IMR-90 (cell line): ENCODE measurements around the gene STARD3. TPM values are rescaled to one million over a fixed set of nuclear protein-coding genes. Genes with fewer than 3 reads are reported as not detected.

Experiments used
- ATAC-seq: fragments of 200-7000 bp; cut with Tn5 transposase; 2 replicates; pipeline ENCODE4 v1.9.1; 2020; ENCODE audit warnings: low read depth, mild to moderate bottlenecking, moderate library complexity
- BruUV-seq: library from RNA; stranded (reverse); fragments of 400-500 nt; replicated peaks from 2 replicates; lab custom pipeline; 2021; lab: Mats Ljungman, UMichigan
- CTCF ChIA-PET: fragments of 300-600 bp; formaldehyde crosslinking; extraction: SDS; loops from one replicate; lab custom pipeline; 2021; ENCODE audit warnings: antibody characterized with exemption; lab: Yijun Ruan, JAX
- POLR2A ChIA-PET: fragments of 300-600 bp; sonication (Branson Sonifier 250); formaldehyde crosslinking; loops from one replicate; lab custom pipeline; 2022; ENCODE audit warnings: antibody characterized with exemption; ENCODE audit not compliant: unreplicated experiment; lab: Charles Lee
- DNase-seq: peaks from one replicate; pipeline ENCODE4 v3.0.0; 2013
- H2AFZ ChIP-seq: replicated peaks from 2 replicates; pipeline ENCODE3; 2013; ENCODE audit warnings: low read length, mild to moderate bottlenecking; ENCODE audit not compliant: poor library complexity
- H2AK5ac ChIP-seq: 2 replicates; pipeline ENCODE4 v1.6.1; 2013; ENCODE audit warnings: low read depth, low read length, inconsistent platforms
- H2AK9ac ChIP-seq: replicated peaks from 2 replicates; pipeline ENCODE3; 2013; ENCODE audit warnings: mild to moderate bottlenecking, low read depth, low read length, moderate library complexity; ENCODE audit not compliant: poor library complexity
- H2BK120ac ChIP-seq: 2 replicates; pipeline ENCODE4 v1.6.1; 2013; ENCODE audit warnings: low read depth, low read length, inconsistent platforms
- H2BK15ac ChIP-seq: 3 replicates; pipeline ENCODE4 v1.6.1; 2013; ENCODE audit warnings: low read depth, low read length, inconsistent platforms
- H2BK20ac ChIP-seq: 2 replicates; pipeline ENCODE4 v1.6.1; 2013; ENCODE audit warnings: low read depth, mild to moderate bottlenecking, inconsistent platforms, low read length, moderate library complexity
- H2BK5ac ChIP-seq: 2 replicates; pipeline ENCODE4 v1.6.1; 2013; ENCODE audit warnings: mild to moderate bottlenecking, low read depth, low read length, inconsistent platforms; ENCODE audit not compliant: poor library complexity, severe bottlenecking
- H3K14ac ChIP-seq: replicated peaks from 2 replicates; pipeline ENCODE4 v1.6.1; 2013; ENCODE audit warnings: low read depth, low read length, inconsistent platforms
- H3K18ac ChIP-seq: 2 replicates; pipeline ENCODE4 v1.6.1; 2013; ENCODE audit warnings: low read depth, low read length, control low read depth
- H3K23ac ChIP-seq: 2 replicates; pipeline ENCODE4 v1.6.1; 2013; ENCODE audit warnings: low read depth, low read length, inconsistent platforms
- H3K27ac ChIP-seq: 2 replicates; pipeline ENCODE4 v1.5.1; 2013; ENCODE audit warnings: mild to moderate bottlenecking, control low read depth, low read length; ENCODE audit not compliant: insufficient read depth
- H3K27me3 ChIP-seq: 2 replicates; pipeline ENCODE4 v1.6.1; 2013; ENCODE audit warnings: low read length; ENCODE audit not compliant: control insufficient read depth, insufficient read depth
- H3K36me3 ChIP-seq: 2 replicates; pipeline ENCODE4 v1.6.1; 2013; ENCODE audit warnings: low read length, mixed read lengths; ENCODE audit not compliant: control insufficient read depth, insufficient read depth
- H3K4ac ChIP-seq: 2 replicates; pipeline ENCODE4 v1.6.1; 2013; ENCODE audit warnings: low read depth, low read length, inconsistent platforms
- H3K4me1 ChIP-seq: 2 replicates; pipeline ENCODE4 v1.6.1; 2013; ENCODE audit warnings: low read length, mixed read lengths; ENCODE audit not compliant: control insufficient read depth, insufficient read depth
- H3K4me2 ChIP-seq: 2 replicates; pipeline ENCODE4 v1.6.1; 2013; ENCODE audit warnings: low read depth, mild to moderate bottlenecking, control low read depth, low read length, moderate library complexity
- H3K4me3 ChIP-seq: 2 replicates; pipeline ENCODE4 v1.5.1; 2013; ENCODE audit warnings: low read depth, mild to moderate bottlenecking, control low read depth, low read length, moderate library complexity; ENCODE audit not compliant: insufficient read depth
- H3K56ac ChIP-seq: 2 replicates; pipeline ENCODE4 v1.6.1; 2013; ENCODE audit warnings: low read length, inconsistent platforms; ENCODE audit not compliant: insufficient read depth; ENCODE audit errors: extremely low read depth
- H3K79me1 ChIP-seq, 2 experiments: 2 replicates each; pipeline ENCODE4 v1.6.1; 2013; ENCODE audit warnings: low read length in 2 of 2, inconsistent platforms in 1 of 2, low read depth in 1 of 2
- H3K9ac ChIP-seq: 2 replicates; pipeline ENCODE4 v1.6.1; 2013; ENCODE audit warnings: low read depth, low read length, control low read depth
- H3K9me1 ChIP-seq: 2 replicates; pipeline ENCODE4 v1.6.1; 2013; ENCODE audit warnings: low read length, inconsistent platforms; ENCODE audit not compliant: insufficient read depth
- H3K9me3 ChIP-seq: 2 replicates; pipeline ENCODE4 v1.6.1; 2013; ENCODE audit warnings: low read length; ENCODE audit not compliant: control insufficient read depth, insufficient read depth
- H4K20me1 ChIP-seq: 2 replicates; pipeline ENCODE4 v1.6.1; 2013; ENCODE audit warnings: low read length, inconsistent platforms; ENCODE audit not compliant: insufficient read depth
- H4K5ac ChIP-seq: 2 replicates; pipeline ENCODE4 v1.6.1; 2013; ENCODE audit warnings: mild to moderate bottlenecking, low read depth, low read length, control low read depth
- H4K8ac ChIP-seq, 2 experiments: 2 replicates each; pipeline ENCODE4 v1.6.1; 2013; ENCODE audit warnings: low read depth in 2 of 2, low read length in 2 of 2, control low read depth in 1 of 2, inconsistent platforms in 1 of 2
- H4K91ac ChIP-seq: 2 replicates; pipeline ENCODE4 v1.6.1; 2013; ENCODE audit warnings: low read depth, low read length, inconsistent platforms; ENCODE audit not compliant: insufficient read depth
- FOS ChIP-seq: fragments of 150-350 bp; IDR thresholded peaks from 2 replicates; pipeline ENCODE4 v1.6.1; 2016; ENCODE audit warnings: low read depth, low read length
- RCOR1 ChIP-seq: IDR thresholded peaks from 2 replicates; pipeline ENCODE4 v1.6.1; 2012; ENCODE audit warnings: mild to moderate bottlenecking, low read length, improper control_type of control experiment; ENCODE audit not compliant: insufficient replicate concordance
- RFX5 ChIP-seq: IDR thresholded peaks from 2 replicates; pipeline ENCODE4 v1.8.0; 2012; ENCODE audit warnings: low read depth, mild to moderate bottlenecking, low read length, moderate library complexity
- WGBS, 2 experiments: methylation state at CpG; one replicate each; pipeline versions ENCODE4 v1.1.5 to v1.1.7; 2013; ENCODE audit warnings: missing lambda C conversion rate in 2 of 2; ENCODE audit not compliant: insufficient read length in 1 of 2; ENCODE audit errors: extremely low coverage in 2 of 2; 5-methylcytosine and 5-hydroxymethylcytosine counted together
- dilution Hi-C: fragments of 300-500 bp; cut with HindIII; formaldehyde crosslinking; loops from one replicate; pipeline ENCODE4 v1.14.3; 2018; ENCODE audit warnings: low sequenced_read_pairs; ENCODE audit not compliant: unreplicated experiment
- in situ Hi-C: fragments of 300-500 bp; cut with MboI; formaldehyde crosslinking; loops from 3 replicates; pipeline ENCODE4 v1.14.3; 2019; ENCODE audit warnings: low sequenced_read_pairs, inconsistent platforms, mixed read lengths
- intact Hi-C: fragments of 100-400 bp; cut with micrococcal nuclease; formaldehyde crosslinking; loops from 2 replicates; pipeline ENCODE4 v1.10.0; 2022
- polyA plus RNA-seq, 3 experiments: library from polyadenylated mRNA; depleted of rRNA; stranded (reverse); fragments of >200 nt; gene quantifications; 2 replicates each; pipeline ENCODE4 v1.2.3, GENCODE V29; 2012; ENCODE audit warnings: low replicate concordance in 1 of 3
- total RNA-seq: library from RNA; depleted of rRNA; stranded (reverse); fragments of >200 nt; gene quantifications from 2 replicates; pipeline ENCODE4 v1.2.3, GENCODE V29; 2012

STARD3 gene
- total and polyA plus RNA-seq, 2 of the 4 experiments (the other 2 are of a cell fraction): 8.1 to 50.4 TPM

- Histone ChIP-seq H3K4me2 (no peak overlapping the region), H3K56ac (no peak overlapping the region), H3K14ac (no peak overlapping the region), H2AK5ac (no peak overlapping the region), H4K20me1 (peaks cover 11% of the 10 kb centered on the region), H2BK20ac (no peak overlapping the region), H3K4me3 (no peak overlapping the region), H4K5ac (no peak overlapping the region), H3K23ac (no peak overlapping the region), H3K4me1 (peaks cover 2% of the 10 kb centered on the region; the same call in 1 of the 2 replicates), H3K79me1 (peaks cover 4 to 11% of the 10 kb centered on the region in 2 experiments; a peak in 3 of 4 replicates), H3K4ac (no peak overlapping the region), H3K9me3 (no peaks in the 10 kb centered on the region), H2AFZ (no peak overlapping the region), H3K27me3 (no peaks in the 10 kb centered on the region), H4K8ac (no peak overlapping the region), H3K36me3 (peaks cover 40% of the 10 kb centered on the region), H3K9ac (no peak overlapping the region), H3K9me1 (no peaks in the 10 kb centered on the region), H4K91ac (no peak overlapping the region), H2BK120ac (no peak overlapping the region), H2BK15ac (no peak overlapping the region), H3K27ac (no peak overlapping the region), H2BK5ac (no peak overlapping the region), H3K18ac (no peak overlapping the region), H2AK9ac (no peak overlapping the region)
- intact Hi-C loops (no loop called here), in situ Hi-C loops (no loop called here), dilution Hi-C loops (no loop called here)
- ATAC-seq: no peak
- TF ChIP-seq RCOR1: no peak
- TF ChIP-seq FOS: no peak
- no peak for TF ChIP-seq RFX5
- no peak for DNase-seq
- CTCF ChIA-PET: no interaction called here
- POLR2A ChIA-PET: no interaction called here
- BruUV-seq: no TSS peak
- WGBS, 2 experiments: no CpG with 5 or more reads among the region's 3 CpGs
Observed at GRCh38 chr17:39658760-39659159, 21.8 kb downstream of the STARD3 start.
